GM12878 (cell line): ENCODE measurements around the gene CC2D1B. TPM values are rescaled to one million over a fixed set of nuclear protein-coding genes. Genes with fewer than 3 reads are reported as not detected.
A peak's percentile ranks its signal among the peaks of the same experiment; 100 is the strongest.

Experiments
- ATAC-seq: fragments of 200-7000 bp; cut with Tn5 transposase; 3 replicates; pipeline ENCODE4 v1.9.1; 2020; ENCODE audit warnings: mild to moderate bottlenecking, moderate library complexity
- BruUV-seq: library from RNA; stranded (reverse); fragments of 400-500 nt; replicated peaks from 2 replicates; lab custom pipeline; 2021; lab: Mats Ljungman, UMichigan
- CTCF ChIA-PET: fragments of 300-600 bp; sonication (Branson Sonifier 250); formaldehyde crosslinking; extraction: SDS; loops from one replicate; lab custom pipeline; 2021; ENCODE audit warnings: inconsistent platforms; lab: Yijun Ruan, JAX
- POLR2A ChIA-PET: fragments of 350-600 bp; formaldehyde crosslinking; extraction: SDS; loops from one replicate; lab custom pipeline; 2021; ENCODE audit warnings: inconsistent platforms; lab: Charles Lee
- RAD21 ChIA-PET: fragments of 300-600 bp; sonication (Branson Sonifier 250); formaldehyde crosslinking; loops from one replicate; lab custom pipeline; 2023; ENCODE audit warnings: antibody characterized with exemption; ENCODE audit not compliant: unreplicated experiment; lab: Charles Lee
- SMC1A ChIA-PET: fragments of 300-600 bp; sonication (Branson Sonifier 250); formaldehyde crosslinking; loops from one replicate; lab custom pipeline; 2023; ENCODE audit not compliant: unreplicated experiment, uncharacterized antibody; lab: Charles Lee
- DNase-seq: peaks from one replicate; pipeline ENCODE4 v3.0.0-alpha.2; 2011; ENCODE audit warnings: low read depth, low spot score
- FAIRE-seq: peaks from 3 replicates; lab custom pipeline; 2011; peaks lifted over from hg19 to GRCh38; lab: Jason Lieb, UNC
- H2AFZ ChIP-seq: 2 replicates; pipeline ENCODE4 v1.6.0; 2011; ENCODE audit warnings: low read depth, low read length, control low read depth; ENCODE audit not compliant: control insufficient read depth
- H3K27ac ChIP-seq: 2 replicates; pipeline ENCODE4 v1.5.1; 2011; ENCODE audit warnings: control low read depth; ENCODE audit not compliant: control insufficient read depth, insufficient read depth
- H3K27me3 ChIP-seq, 2 experiments: replicated peaks in 1 of 2; 2 replicates each; pipeline versions ENCODE4 v1.6.0 to v1.6.1; 2011; ENCODE audit warnings: low read length in 1 of 2; ENCODE audit not compliant: control insufficient read depth in 2 of 2, insufficient read depth in 2 of 2
- H3K36me3 ChIP-seq, 2 experiments: 2 replicates each; pipeline ENCODE4 v1.5.1; 2011; ENCODE audit warnings: low read length in 1 of 2; ENCODE audit not compliant: control insufficient read depth in 2 of 2, insufficient read depth in 2 of 2
- H3K4me1 ChIP-seq: 2 replicates; pipeline ENCODE4 v1.6.1; 2011; ENCODE audit warnings: mild to moderate bottlenecking, low read length, moderate library complexity, mixed read lengths; ENCODE audit not compliant: control insufficient read depth, insufficient read depth
- H3K4me2 ChIP-seq: 2 replicates; pipeline ENCODE4 v1.6.0; 2011; ENCODE audit warnings: control low read depth; ENCODE audit not compliant: control insufficient read depth, insufficient read depth
- H3K4me3 ChIP-seq: fragments of 200-600 bp; sonication (generic); 2 replicates; pipeline ENCODE4 v1.5.1; 2016
- H3K79me2 ChIP-seq: 2 replicates; pipeline ENCODE4 v1.6.0; 2011; ENCODE audit warnings: low read length; ENCODE audit not compliant: control insufficient read depth, insufficient read depth
- H3K9ac ChIP-seq: 2 replicates; pipeline ENCODE4 v1.8.0; 2011; ENCODE audit warnings: low read length, control low read depth, mixed read lengths; ENCODE audit not compliant: control insufficient read depth, insufficient read depth
- H3K9me3 ChIP-seq: replicated peaks from 3 replicates; pipeline ENCODE4 v1.5.1; 2011; ENCODE audit warnings: mild to moderate bottlenecking, low read length; ENCODE audit not compliant: control insufficient read depth, insufficient read depth
- H4K20me1 ChIP-seq: 2 replicates; pipeline ENCODE4 v1.6.0; 2011; ENCODE audit not compliant: control insufficient read depth, insufficient read depth
- BCL3 ChIP-seq: IDR thresholded peaks from 2 replicates; pipeline ENCODE4 v1.6.1; 2011; ENCODE audit warnings: borderline replicate concordance, low read depth, mild to moderate bottlenecking, moderate library complexity, low read length; ENCODE audit not compliant: insufficient read depth, poor library complexity, severe bottlenecking
- IKZF1 ChIP-seq: fragments of 450-650 bp; conservative IDR thresholded peaks from 2 replicates; pipeline ENCODE4 v1.6.1; 2017; ENCODE audit warnings: antibody characterized with exemption, mild to moderate bottlenecking
- SREBF1 ChIP-seq: IDR thresholded peaks from 2 replicates; pipeline ENCODE4 v1.6.1; 2012; ENCODE audit warnings: mild to moderate bottlenecking, low read length
- ZNF687 ChIP-seq: fragments of 450-650 bp; IDR thresholded peaks from 2 replicates; pipeline ENCODE4 v1.6.1; 2017; ENCODE audit warnings: mild to moderate bottlenecking, moderate library complexity
- WGBS: methylation state at CpG from one replicate; pipeline ENCODE4 v1.1.6; 2016; ENCODE audit warnings: low lambda C conversion rate; ENCODE audit not compliant: insufficient replicate concordance, insufficient coverage; ENCODE audit errors: missing lambda C conversion rate; 5-methylcytosine and 5-hydroxymethylcytosine counted together
- in situ Hi-C: fragments of 300-500 bp; cut with MboI; formaldehyde crosslinking; loops from 9 replicates; pipeline ENCODE4 v1.14.3; 2018; ENCODE audit warnings: mixed read lengths
- intact Hi-C: fragments of 100-400 bp; cut with micrococcal nuclease; formaldehyde crosslinking; loops from one replicate; pipeline ENCODE4 v1.14.2; 2022; ENCODE audit not compliant: unreplicated experiment
- polyA plus RNA-seq, 11 experiments: library from polyadenylated mRNA; depleted of rRNA in 4 of 11; unstranded in 6 of 11; stranded (reverse) in 5 of 11; fragments of >200 nt; fragmentation: Nextera tagmentation in 4 of 11; fragmentation: Illumina TruSeq in 1 of 11; extraction: Ambion mirVana in 4 of 11; extraction: Trizol in 1 of 11; gene quantifications; 1 replicate in 1 of 11; 2 replicates in 10 of 11; pipeline versions ENCODE4 v1.2.1 to v1.2.3, GENCODE V29; 2011 to 2016; ENCODE audit warnings: inconsistent platforms in 2 of 11, missing spikeins in 2 of 11, low read depth in 1 of 11
- total RNA-seq, 4 experiments: library from RNA; depleted of rRNA in 3 of 4; stranded (reverse); fragments of >200 nt in 3 of 4; fragmentation: Illumina TruSeq in 1 of 4; extraction: Trizol in 1 of 4; gene quantifications; 2 replicates each; pipeline versions ENCODE4 v1.2.1 to v1.2.3, GENCODE V29; 2013 to 2021

Gene CC2D1B
- total and polyA plus RNA-seq, 10 of the 15 experiments (the other 5 are each of a cell fraction or from before 2014, with no cell fraction given) = 0.90 to 29.4 (median 14.5) TPM

GRCh38 chr1:52400131-52400530 is 34.1 kb upstream of the CC2D1B start:
- CTCF ChIA-PET = interaction anchor here (0.7 to 2.3 kb wide), 2 partner anchors 286 to 512 kb away, joined by 3 to 6 read pairs; no protein-coding TSS in a partner anchor
- FAIRE-seq = no peak

More at GRCh38 chr1:52400131-52400530, 34.1 kb upstream of the CC2D1B start:
- in situ Hi-C loops (loop anchor here (5.0 kb wide), 1 partner anchor 287 kb away; no protein-coding TSS in a partner anchor), intact Hi-C loops (loop anchor here (5.0 kb wide), 1 partner anchor 287 kb away; no protein-coding TSS in a partner anchor)
- ChIA-PET RAD21 (no interaction called here), POLR2A (interaction anchor here (0.7 kb wide), 1 partner anchor 820 kb away, joined by 3 read pairs; no protein-coding TSS in a partner anchor), SMC1A (interaction anchor here (1.0 kb wide), 1 partner anchor 35 kb away, joined by 4 read pairs; no protein-coding TSS in a partner anchor)
- Histone ChIP-seq H3K79me2 (peaks cover 35% of the 10 kb centered on the region), H4K20me1 (no peaks in the 10 kb centered on the region), H3K9me3 (no peaks in the 10 kb centered on the region), H3K36me3 (peaks cover 3 to 22% of the 10 kb centered on the region in 2 experiments), H3K27ac (no peak overlapping the region), H3K4me3 (no peak overlapping the region), H3K27me3 (no peaks in the 10 kb centered on the region), H3K9ac (no peak overlapping the region), H2AFZ (no peak overlapping the region), H3K4me1 (no peaks in the 10 kb centered on the region), H3K4me2 (peak overlapping the region; percentile 19; the same call in 1 of the 2 replicates)
- BruUV-seq = no TSS peak
- no peak for TF ChIP-seq ZNF687
- TF ChIP-seq SREBF1 = no peak
- TF ChIP-seq BCL3 = peak; percentile 43
- no peak for TF ChIP-seq IKZF1
- ATAC-seq = no peak
- DNase-seq = no peak
- WGBS = 100% methylated on average over 6 of the region's 6 CpGs
